HepG2 (cell line): ENCODE measurements around the gene TNPO3. TPM values are rescaled to one million over a fixed set of nuclear protein-coding genes. Genes with fewer than 3 reads are reported as not detected.
A peak's percentile ranks its signal among the peaks of the same experiment; 100 is the strongest.

Experiments
- ATAC-seq: fragments of 200-7000 bp; cut with Tn5 transposase; 3 replicates; pipeline ENCODE4 v1.9.1; 2020; ENCODE audit warnings: mild to moderate bottlenecking, moderate library complexity
- BruUV-seq: library from RNA; stranded (reverse); fragments of 400-500 nt; replicated peaks from 2 replicates; lab custom pipeline; 2021; lab: Mats Ljungman, UMichigan
- CTCF ChIA-PET: fragments of 300-600 bp; formaldehyde crosslinking; extraction: SDS; loops from one replicate; lab custom pipeline; 2021; ENCODE audit warnings: low total read pairs, inconsistent platforms, low intra/inter-chr PET ratio; lab: Yijun Ruan, JAX
- POLR2A ChIA-PET: fragments of 350-600 bp; sonication (Branson Sonifier 250); formaldehyde crosslinking; loops from one replicate; lab custom pipeline; 2020; ENCODE audit warnings: antibody characterized with exemption, inconsistent platforms; lab: Yijun Ruan, JAX
- DNase-seq: peaks from one replicate; pipeline ENCODE4 v3.0.0-alpha.2; 2015; ENCODE audit warnings: low spot score
- FAIRE-seq: peaks from 3 replicates; lab custom pipeline; 2011; peaks lifted over from hg19 to GRCh38; lab: Jason Lieb, UNC
- H2AFZ ChIP-seq: one replicate; pipeline ENCODE4 v1.6.1; 2011; ENCODE audit warnings: low read length, inconsistent platforms
- H3K27ac ChIP-seq: fragments of 300-600 bp; 3 replicates; pipeline ENCODE4 v1.8.0; 2011; ENCODE audit warnings: mixed run types, mild to moderate bottlenecking, mixed read lengths, low read length, inconsistent platforms; ENCODE audit not compliant: insufficient read depth; ENCODE audit errors: extremely low read length
- H3K27me3 ChIP-seq, 2 experiments: fragments of 200-600 bp in 1 of 2; 2 replicates in 1 of 2; 3 replicates in 1 of 2; pipeline versions ENCODE4 v1.6.0 to v1.8.0; 2011; ENCODE audit warnings: low read length in 2 of 2, mild to moderate bottlenecking in 2 of 2, moderate library complexity in 2 of 2, inconsistent platforms in 1 of 2; ENCODE audit not compliant: insufficient read depth in 2 of 2, control insufficient read depth in 1 of 2
- H3K36me3 ChIP-seq, 2 experiments: fragments of 200-600 bp in 1 of 2; replicated peaks in 1 of 2; 2 replicates in 1 of 2; 3 replicates in 1 of 2; pipeline versions ENCODE4 v1.5.1 to v1.8.0; 2011; ENCODE audit warnings: low read length in 2 of 2, inconsistent platforms in 1 of 2; ENCODE audit not compliant: insufficient read depth in 2 of 2, control insufficient read depth in 1 of 2
- H3K4me1 ChIP-seq: 2 replicates; pipeline ENCODE4 v1.5.1; 2012; ENCODE audit warnings: low read length, inconsistent platforms; ENCODE audit not compliant: insufficient read depth
- H3K4me2 ChIP-seq: 2 replicates; pipeline ENCODE4 v1.6.0; 2011; ENCODE audit warnings: low read depth, low read length, inconsistent platforms
- H3K4me3 ChIP-seq, 3 experiments: fragments of 200-600 bp in 1 of 3; sonication (generic), shearing (Covaris generic) in 1 of 3; replicated peaks in 1 of 3; 2 replicates each; pipeline ENCODE4 v1.5.1; 2011 to 2016; ENCODE audit warnings: low read length in 3 of 3, inconsistent platforms in 2 of 3, low read depth in 2 of 3, mild to moderate bottlenecking in 2 of 3, control low read depth in 1 of 3, mixed read lengths in 1 of 3; ENCODE audit not compliant: insufficient read depth in 1 of 3
- H3K79me2 ChIP-seq: one replicate; pipeline ENCODE4 v1.6.1; 2011; ENCODE audit warnings: low read length, inconsistent platforms; ENCODE audit not compliant: insufficient read depth
- H3K9ac ChIP-seq: 2 replicates; pipeline ENCODE4 v1.6.0; 2011; ENCODE audit warnings: mild to moderate bottlenecking, low read depth, low read length, inconsistent platforms; ENCODE audit not compliant: insufficient read depth
- H3K9me3 ChIP-seq: 2 replicates; pipeline ENCODE4 v1.5.1; 2012; ENCODE audit warnings: mild to moderate bottlenecking, low read length
- H4K20me1 ChIP-seq: 2 replicates; pipeline ENCODE4 v1.6.0; 2011; ENCODE audit warnings: inconsistent platforms, mild to moderate bottlenecking, low read length, moderate library complexity; ENCODE audit not compliant: insufficient read depth
- BHLHE40 ChIP-seq: IDR thresholded peaks from 2 replicates; pipeline ENCODE4 v1.6.1; 2011; ENCODE audit warnings: low read length, improper control_type of control experiment
- ISL2 ChIP-seq: sonication (generic); formaldehyde crosslinking; IDR thresholded peaks from 2 replicates; pipeline ENCODE4 v1.5.0; 2020; ENCODE audit warnings: missing genetic modification reagents
- KAT8 ChIP-seq: IDR thresholded peaks from 2 replicates; pipeline ENCODE4 v1.6.1; 2016; ENCODE audit warnings: missing genetic modification reagents, missing compliant biosample characterization
- MIER3 ChIP-seq: IDR thresholded peaks from 2 replicates; pipeline ENCODE4 v1.6.1; 2016; ENCODE audit warnings: missing compliant biosample characterization, borderline replicate concordance
- NCOA2 ChIP-seq: sonication (generic); formaldehyde crosslinking; IDR thresholded peaks from 2 replicates; pipeline ENCODE4 v1.8.0; 2022; ENCODE audit warnings: inconsistent platforms
- SMYD3 ChIP-seq: sonication (generic); formaldehyde crosslinking; IDR thresholded peaks from 2 replicates; pipeline ENCODE4 v1.8.1; 2023; ENCODE audit warnings: mild to moderate bottlenecking, missing genetic modification reagents
- ZFAT ChIP-seq: sonication (generic); formaldehyde crosslinking; conservative IDR thresholded peaks from 2 replicates; pipeline ENCODE4 v1.8.1; 2023; ENCODE audit warnings: missing genetic modification reagents, inconsistent platforms
- ZNF331 ChIP-seq: sonication (generic); formaldehyde crosslinking; IDR thresholded peaks from 2 replicates; pipeline ENCODE4 v1.4.0; 2020; ENCODE audit warnings: missing genetic modification reagents
- ZNF484 ChIP-seq: sonication (generic); formaldehyde crosslinking; IDR thresholded peaks from 2 replicates; pipeline ENCODE4 v1.5.1; 2020; ENCODE audit warnings: mild to moderate bottlenecking, low read depth, missing genetic modification reagents, borderline replicate concordance
- ZNF749 ChIP-seq: sonication (generic); formaldehyde crosslinking; IDR thresholded peaks from 2 replicates; pipeline ENCODE4 v1.8.0; 2022; ENCODE audit warnings: mild to moderate bottlenecking, missing genetic modification reagents, moderate library complexity, borderline replicate concordance
- ZNF773 ChIP-seq: sonication (generic); formaldehyde crosslinking; IDR thresholded peaks from 2 replicates; pipeline ENCODE4 v1.4.0; 2020; ENCODE audit warnings: missing genetic modification reagents, borderline replicate concordance
- WGBS: methylation state at CpG from one replicate; pipeline ENCODE4 v1.1.6; 2017; ENCODE audit warnings: low lambda C conversion rate; 5-methylcytosine and 5-hydroxymethylcytosine counted together
- in situ Hi-C: cut with HindIII; loops from 2 replicates; pipeline ENCODE4 v1.10.0; 2017; ENCODE audit warnings: low pct_unique_long_range_greater_than_20kb; ENCODE audit not compliant: extremely low pct_ligation_motif_present
- intact Hi-C: fragments of 100-400 bp; cut with micrococcal nuclease; formaldehyde crosslinking; loops from one replicate; pipeline ENCODE4 v1.10.0; 2022; ENCODE audit not compliant: unreplicated experiment
- polyA plus RNA-seq, 8 experiments: library from polyadenylated mRNA; depleted of rRNA in 3 of 8; stranded (reverse) in 7 of 8; unstranded in 1 of 8; fragments of >200 nt; fragmentation: Illumina TruSeq in 4 of 8; extraction: Trizol in 4 of 8; gene quantifications; 2 replicates each; pipeline versions ENCODE4 v1.2.1 to v1.2.3, GENCODE V29; 2011 to 2016; ENCODE audit warnings: low read depth in 4 of 8, missing spikeins in 1 of 8, mixed read lengths in 1 of 8; ENCODE audit not compliant: insufficient read depth in 1 of 8
- total RNA-seq, 5 experiments: library from RNA; depleted of rRNA; stranded (reverse); fragments of >200 nt; fragmentation: Illumina TruSeq; extraction: Trizol; gene quantifications; 2 replicates each; pipeline ENCODE4 v1.2.3, GENCODE V29; 2016; ENCODE audit warnings: low read depth in 1 of 5
- TF ChIP-seq, protein P1 (sequence below): sonication (generic); formaldehyde crosslinking; IDR thresholded peaks from 2 replicates; pipeline ENCODE4; 2020; ENCODE audit warnings: missing genetic modification reagents, mild to moderate bottlenecking, borderline replicate concordance
- TF ChIP-seq, protein P2 (sequence below): fragments of 450-650 bp; IDR thresholded peaks from 2 replicates; pipeline ENCODE4 v1.6.1; 2016

TNPO3 gene
- total and polyA plus RNA-seq, 2 of the 13 experiments (the other 11 are each of a cell fraction or from before 2014, with no cell fraction given) = 23.8 to 44.6 TPM

DNA sequence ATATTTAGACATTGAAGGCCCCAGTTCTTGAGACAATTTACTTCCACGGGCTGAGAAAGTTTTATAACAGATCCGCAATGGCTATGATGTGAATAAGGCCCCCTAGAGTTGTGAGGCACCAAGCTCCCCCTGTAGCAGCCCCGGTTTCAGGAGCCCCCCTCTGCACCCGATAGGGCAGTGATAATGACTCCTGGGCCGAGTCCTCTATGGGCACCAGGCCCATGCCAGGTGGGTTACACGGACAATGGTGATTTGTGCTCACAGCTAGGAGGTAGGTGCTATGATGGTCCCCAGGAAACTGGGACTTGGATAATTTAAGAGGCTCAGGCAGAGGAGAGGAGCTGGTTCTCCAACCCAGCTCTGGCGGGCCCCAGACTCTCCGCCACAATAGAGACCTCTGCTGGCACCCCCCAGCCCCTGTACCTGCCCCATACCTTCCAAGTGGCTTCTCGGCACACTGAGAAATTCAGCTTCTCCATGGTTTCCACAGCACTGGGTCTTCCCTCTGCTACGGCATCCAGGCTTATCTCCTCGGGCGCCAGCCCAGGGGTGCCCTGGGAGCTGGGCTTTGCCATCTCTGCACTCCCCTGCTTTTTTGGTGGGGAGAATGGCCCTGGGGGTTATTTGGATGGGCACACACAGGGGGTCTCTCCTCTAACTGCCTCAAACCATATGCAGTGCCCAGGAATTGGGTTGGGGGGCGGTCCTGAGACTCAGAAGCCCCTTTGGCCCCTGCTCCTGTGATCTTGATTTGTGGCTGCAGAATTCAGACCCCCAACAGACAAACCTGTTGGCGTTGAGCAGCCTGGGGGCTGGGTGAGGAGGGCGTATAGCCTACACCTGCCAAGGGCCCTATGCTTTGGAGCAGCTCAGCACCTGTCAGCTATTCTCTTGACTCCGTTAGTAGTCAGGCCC is 132.2 kb downstream of the TNPO3 start:
- H4K20me1 ChIP-seq = no peaks in the 10 kb centered on the region

DNA sequence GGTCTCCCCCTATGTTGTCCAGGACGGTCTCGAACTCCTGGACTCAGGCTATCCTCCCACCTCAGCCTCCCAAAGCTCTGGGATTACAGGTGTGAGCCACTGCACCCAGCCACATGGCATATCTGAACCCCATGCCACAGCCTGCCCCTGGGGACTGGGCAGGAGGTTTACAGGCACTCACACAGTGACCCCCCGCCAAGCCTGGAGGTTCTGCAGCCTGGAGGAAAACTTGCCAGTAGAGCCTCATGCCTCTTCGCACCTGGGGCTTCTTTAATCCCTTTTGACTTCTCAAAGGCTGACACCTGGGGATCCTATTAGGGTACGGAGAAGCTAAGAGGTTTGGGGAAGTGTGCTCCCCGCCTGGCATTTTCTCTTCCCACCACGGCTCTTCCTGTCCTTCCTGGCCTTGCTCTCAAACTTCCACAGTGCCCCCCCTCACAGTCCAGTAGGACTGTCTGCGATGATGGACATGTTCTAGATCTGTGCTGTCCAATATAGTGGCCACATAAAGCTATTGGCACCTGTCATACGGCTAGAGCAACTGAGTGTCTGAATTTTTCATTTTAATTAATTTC is 133.0 kb downstream of the TNPO3 start:
- Histone ChIP-seq H4K20me1 (no peaks in the 10 kb centered on the region), H2AFZ (no peak overlapping the region), H3K27ac (no peak overlapping the region), H3K9ac (no peak overlapping the region), H3K79me2 (no peaks in the 10 kb centered on the region), H3K4me3 (no peak overlapping the region), H3K36me3 (no peaks in the 10 kb centered on the region), H3K4me1 (no peaks in the 10 kb centered on the region), H3K9me3 (no peaks in the 10 kb centered on the region), H3K27me3 (peaks cover 2 to 39% of the 10 kb centered on the region in 2 experiments; a peak in 4 of 5 replicates), H3K4me2 (no peak overlapping the region)
- no TSS peak for BruUV-seq
- FAIRE-seq (no peak), ATAC-seq (no peak), DNase-seq (no peak)
- 52% methylated on average over 9 of the region's 9 CpGs for WGBS
- POLR2A ChIA-PET = no interaction called here
- intact Hi-C loops (no loop called here), in situ Hi-C loops (no loop called here)
- CTCF ChIA-PET = no interaction called here
- TF ChIP-seq MIER3 (no peak), ZNF484 (CRISPR knock-in tag) (no peak), ZNF331 (no peak), ISL2 (CRISPR knock-in tag) (no peak), KAT8 (CRISPR knock-in tag) (no peak), SMYD3 (CRISPR knock-in tag) (no peak), BHLHE40 (no peak), ZNF773 (CRISPR knock-in tag) (no peak), ZFAT (CRISPR knock-in tag) (no peak)
- TF ChIP-seq, protein P1, sequence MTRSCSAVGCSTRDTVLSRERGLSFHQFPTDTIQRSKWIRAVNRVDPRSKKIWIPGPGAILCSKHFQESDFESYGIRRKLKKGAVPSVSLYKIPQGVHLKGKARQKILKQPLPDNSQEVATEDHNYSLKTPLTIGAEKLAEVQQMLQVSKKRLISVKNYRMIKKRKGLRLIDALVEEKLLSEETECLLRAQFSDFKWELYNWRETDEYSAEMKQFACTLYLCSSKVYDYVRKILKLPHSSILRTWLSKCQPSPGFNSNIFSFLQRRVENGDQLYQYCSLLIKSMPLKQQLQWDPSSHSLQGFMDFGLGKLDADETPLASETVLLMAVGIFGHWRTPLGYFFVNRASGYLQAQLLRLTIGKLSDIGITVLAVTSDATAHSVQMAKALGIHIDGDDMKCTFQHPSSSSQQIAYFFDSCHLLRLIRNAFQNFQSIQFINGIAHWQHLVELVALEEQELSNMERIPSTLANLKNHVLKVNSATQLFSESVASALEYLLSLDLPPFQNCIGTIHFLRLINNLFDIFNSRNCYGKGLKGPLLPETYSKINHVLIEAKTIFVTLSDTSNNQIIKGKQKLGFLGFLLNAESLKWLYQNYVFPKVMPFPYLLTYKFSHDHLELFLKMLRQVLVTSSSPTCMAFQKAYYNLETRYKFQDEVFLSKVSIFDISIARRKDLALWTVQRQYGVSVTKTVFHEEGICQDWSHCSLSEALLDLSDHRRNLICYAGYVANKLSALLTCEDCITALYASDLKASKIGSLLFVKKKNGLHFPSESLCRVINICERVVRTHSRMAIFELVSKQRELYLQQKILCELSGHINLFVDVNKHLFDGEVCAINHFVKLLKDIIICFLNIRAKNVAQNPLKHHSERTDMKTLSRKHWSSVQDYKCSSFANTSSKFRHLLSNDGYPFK = no peak

More for the DNA sequence above, 132.2 kb downstream of the TNPO3 start:
- no peaks in the 10 kb centered on the region for H3K36me3 ChIP-seq
- H3K4me3 ChIP-seq = no peak overlapping the region
- H3K4me2 ChIP-seq = no peak overlapping the region
- intact Hi-C loops = no loop called here
- POLR2A ChIA-PET = no interaction called here
- TF ChIP-seq NCOA2 (CRISPR knock-in tag) (no peak), ZNF749 (CRISPR knock-in tag) (no peak)
- TF ChIP-seq, protein P2, sequence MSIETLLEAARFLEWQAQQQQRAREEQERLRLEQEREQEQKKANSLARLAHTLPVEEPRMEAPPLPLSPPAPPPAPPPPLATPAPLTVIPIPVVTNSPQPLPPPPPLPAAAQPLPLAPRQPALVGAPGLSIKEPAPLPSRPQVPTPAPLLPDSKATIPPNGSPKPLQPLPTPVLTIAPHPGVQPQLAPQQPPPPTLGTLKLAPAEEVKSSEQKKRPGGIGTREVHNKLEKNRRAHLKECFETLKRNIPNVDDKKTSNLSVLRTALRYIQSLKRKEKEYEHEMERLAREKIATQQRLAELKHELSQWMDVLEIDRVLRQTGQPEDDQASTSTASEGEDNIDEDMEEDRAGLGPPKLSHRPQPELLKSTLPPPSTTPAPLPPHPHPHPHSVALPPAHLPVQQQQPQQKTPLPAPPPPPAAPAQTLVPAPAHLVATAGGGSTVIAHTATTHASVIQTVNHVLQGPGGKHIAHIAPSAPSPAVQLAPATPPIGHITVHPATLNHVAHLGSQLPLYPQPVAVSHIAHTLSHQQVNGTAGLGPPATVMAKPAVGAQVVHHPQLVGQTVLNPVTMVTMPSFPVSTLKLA = no peak
- DNase-seq = no peak
- 31% methylated on average over 9 of the region's 16 CpGs for WGBS
- CTCF ChIA-PET = no interaction called here
- no TSS peak for BruUV-seq
- no peak overlapping the region for H2AFZ ChIP-seq
- no peaks in the 10 kb centered on the region for H3K9me3 ChIP-seq
- peak; percentile 26; the same call in 2 of the 3 replicates for ATAC-seq
- no peak for FAIRE-seq
- H3K27ac ChIP-seq = no peak overlapping the region
- in situ Hi-C loops = no loop called here
- H3K79me2 ChIP-seq = no peaks in the 10 kb centered on the region
- H3K27me3 ChIP-seq = peaks cover 2 to 39% of the 10 kb centered on the region in 2 experiments; a peak in 4 of 5 replicates
- H3K9ac ChIP-seq = no peak overlapping the region
- no peaks in the 10 kb centered on the region for H3K4me1 ChIP-seq
